CD14-positive monocyte (primary cell): ENCODE measurements around the gene ZNF740. TPM values are rescaled to one million over a fixed set of nuclear protein-coding genes. Genes with fewer than 3 reads are reported as not detected.
"Not testable (repeated sequence)": the region's sequence is repeated elsewhere in the genome, so short reads cannot be mapped to it uniquely, and the experiment has no call there.

Experiments
- DNase-seq, 3 donors: peaks; one replicate each; pipeline ENCODE4 v3.0.0-alpha.2; 2011 to 2022
- H2AFZ ChIP-seq: 2 replicates; pipeline ENCODE4 v1.6.0; 2012; ENCODE audit warnings: mild to moderate bottlenecking, low read depth, low read length, inconsistent platforms; ENCODE audit not compliant: insufficient read depth, poor library complexity, severe bottlenecking
- H3K27ac ChIP-seq, 2 donors: 1 replicate in 1 of 2; 2 replicates in 1 of 2; pipeline ENCODE4 v1.5.1; 2012 to 2013; ENCODE audit warnings: low read length in 2 of 2, control low read depth in 1 of 2, inconsistent platforms in 1 of 2, low read depth in 1 of 2, mild to moderate bottlenecking in 1 of 2
- H3K27me3 ChIP-seq, 2 donors: one replicate each; pipeline versions ENCODE4 v1.6.0 to v1.6.1; 2011 to 2013; ENCODE audit warnings: low read length in 2 of 2; ENCODE audit not compliant: control insufficient read depth in 2 of 2, insufficient read depth in 2 of 2
- H3K36me3 ChIP-seq, 2 donors: replicated peaks in 1 of 2; 1 replicate in 1 of 2; 2 replicates in 1 of 2; pipeline versions ENCODE4 v1.5.1 to v1.6.1; 2012 to 2013; ENCODE audit warnings: low read length in 2 of 2, control low read depth in 1 of 2, inconsistent platforms in 1 of 2, mild to moderate bottlenecking in 1 of 2; ENCODE audit not compliant: insufficient read depth in 2 of 2, control insufficient read depth in 1 of 2
- H3K4me1 ChIP-seq, 2 donors: 1 replicate in 1 of 2; 2 replicates in 1 of 2; pipeline versions ENCODE4 v1.5.1 to v1.6.1; 2012 to 2013; ENCODE audit warnings: low read length in 2 of 2, control low read depth in 1 of 2, inconsistent platforms in 1 of 2, mild to moderate bottlenecking in 1 of 2, moderate library complexity in 1 of 2; ENCODE audit not compliant: insufficient read depth in 2 of 2, control insufficient read depth in 1 of 2
- H3K4me2 ChIP-seq: replicated peaks from 2 replicates; pipeline ENCODE3; 2012; ENCODE audit warnings: low read length, moderate library complexity, mild to moderate bottlenecking; ENCODE audit not compliant: poor library complexity, severe bottlenecking; ENCODE audit errors: extremely low read depth
- H3K4me3 ChIP-seq, 3 experiments: fragments of 200-600 bp in 1 of 3; sonication (generic) in 1 of 3; replicated peaks in 1 of 3; 1 replicate in 2 of 3; 2 replicates in 1 of 3; pipeline ENCODE4 v1.5.1; 2011 to 2013; ENCODE audit warnings: low read length in 3 of 3, mild to moderate bottlenecking in 3 of 3, control low read depth in 2 of 3, low read depth in 2 of 3, inconsistent platforms in 1 of 3, moderate library complexity in 1 of 3
- H3K79me2 ChIP-seq: 2 replicates; pipeline ENCODE4 v1.6.0; 2012; ENCODE audit warnings: mild to moderate bottlenecking, control low read depth, inconsistent platforms, low read length, moderate library complexity; ENCODE audit not compliant: insufficient read depth
- H3K9ac ChIP-seq: 2 replicates; pipeline ENCODE4 v1.6.0; 2017; ENCODE audit warnings: low read length, mild to moderate bottlenecking; ENCODE audit not compliant: insufficient read depth, poor library complexity, severe bottlenecking
- H3K9me3 ChIP-seq, 2 donors: replicated peaks in 1 of 2; 1 replicate in 1 of 2; 2 replicates in 1 of 2; pipeline versions ENCODE4 v1.5.1 to v1.6.1; 2012 to 2013; ENCODE audit warnings: low read length in 2 of 2, control low read depth in 1 of 2; ENCODE audit not compliant: control insufficient read depth in 1 of 2, insufficient read depth in 1 of 2
- H4K20me1 ChIP-seq: 2 replicates; pipeline ENCODE4 v1.6.0; 2012; ENCODE audit warnings: mild to moderate bottlenecking, low read length, control low read depth, moderate library complexity; ENCODE audit not compliant: insufficient read depth
- H3K27ac Mint-ChIP-seq, 7 donors: one replicate each; pipeline ENCODE4 v1.8.0; 2020; ENCODE audit warnings: mild to moderate bottlenecking in 7 of 7, mixed read lengths in 7 of 7, moderate library complexity in 6 of 7, inconsistent platforms in 2 of 7
- H3K27me3 Mint-ChIP-seq, 3 donors: one replicate each; pipeline ENCODE4 v1.8.0; 2021 to 2022; ENCODE audit warnings: low read depth in 3 of 3, mild to moderate bottlenecking in 3 of 3, mixed read lengths in 3 of 3, moderate library complexity in 3 of 3, inconsistent platforms in 1 of 3
- H3K36me3 Mint-ChIP-seq, 2 donors: one replicate each; pipeline ENCODE4 v1.8.0; 2020; ENCODE audit warnings: mixed read lengths in 2 of 2, inconsistent platforms in 1 of 2, mild to moderate bottlenecking in 1 of 2
- H3K4me1 Mint-ChIP-seq: one replicate; pipeline ENCODE4 v1.8.0; 2020; ENCODE audit warnings: mild to moderate bottlenecking, mixed read lengths
- H3K4me3 Mint-ChIP-seq, 2 donors: one replicate each; pipeline ENCODE4 v1.8.0; 2020; ENCODE audit warnings: mild to moderate bottlenecking in 2 of 2, mixed read lengths in 2 of 2, moderate library complexity in 1 of 2
- H3K9me3 Mint-ChIP-seq, 7 donors: one replicate each; pipeline ENCODE4 v1.8.0; 2020 to 2022; ENCODE audit warnings: mixed read lengths in 7 of 7, mild to moderate bottlenecking in 6 of 7, moderate library complexity in 6 of 7, inconsistent platforms in 2 of 7
- WGBS: methylation state at CpG from one replicate; pipeline ENCODE4 v1.1.5; 2013; ENCODE audit warnings: missing lambda C conversion rate; ENCODE audit not compliant: insufficient coverage; 5-methylcytosine and 5-hydroxymethylcytosine counted together
- intact Hi-C, 2 donors: fragments of 100-400 bp; cut with micrococcal nuclease; formaldehyde crosslinking; loops; one replicate each; pipeline versions ENCODE4 v1.15.0 to v1.15.1; 2023
- polyA plus RNA-seq, 3 donors: library from polyadenylated mRNA; depleted of rRNA in 1 of 3; unstranded in 2 of 3; stranded (reverse) in 1 of 3; fragments of 300-500 nt in 2 of 3; fragments of >200 nt in 1 of 3; fragmentation: Illumina TruSeq in 2 of 3; gene quantifications; 1 replicate in 2 of 3; 2 replicates in 1 of 3; pipeline ENCODE4 v1.2.3, GENCODE V29; 2012 to 2021
- TF ChIP-seq, protein P1 (sequence below): fragments of 200-600 bp; IDR thresholded peaks from one replicate; pipeline ENCODE4 v1.8.0; 2022; ENCODE audit warnings: antibody characterized with exemption, mild to moderate bottlenecking

The ZNF740 gene
- polyA plus RNA-seq, 3 donors = 0.74 to 15.4 (median 1.3) TPM

DNA sequence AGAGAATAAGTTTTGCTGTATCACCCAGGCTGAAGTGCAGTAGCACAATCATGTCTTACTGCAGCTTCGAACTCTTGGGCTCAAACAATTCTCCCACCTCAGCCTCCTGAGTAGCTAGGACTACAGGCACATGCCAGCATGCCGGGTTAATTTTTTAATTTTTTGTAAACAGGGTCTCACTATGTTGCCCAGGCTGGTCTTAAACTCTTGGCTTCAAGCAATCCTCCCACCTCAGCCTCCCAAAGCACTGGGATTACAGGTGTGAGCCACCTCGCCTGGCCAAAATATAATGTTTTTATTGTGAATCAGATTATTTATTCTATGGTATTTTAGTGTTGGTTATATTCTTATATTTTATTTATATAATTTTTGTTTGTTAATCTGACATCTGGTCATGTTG lies 3.8 kb upstream of the ZNF740 start:
- peaks cover 13 to 14% of the 10 kb centered on the region in 2 donors for H3K36me3 Mint-ChIP-seq
- 100% methylated on average over 1 of the region's 3 CpGs for WGBS
- TF ChIP-seq, protein P1, sequence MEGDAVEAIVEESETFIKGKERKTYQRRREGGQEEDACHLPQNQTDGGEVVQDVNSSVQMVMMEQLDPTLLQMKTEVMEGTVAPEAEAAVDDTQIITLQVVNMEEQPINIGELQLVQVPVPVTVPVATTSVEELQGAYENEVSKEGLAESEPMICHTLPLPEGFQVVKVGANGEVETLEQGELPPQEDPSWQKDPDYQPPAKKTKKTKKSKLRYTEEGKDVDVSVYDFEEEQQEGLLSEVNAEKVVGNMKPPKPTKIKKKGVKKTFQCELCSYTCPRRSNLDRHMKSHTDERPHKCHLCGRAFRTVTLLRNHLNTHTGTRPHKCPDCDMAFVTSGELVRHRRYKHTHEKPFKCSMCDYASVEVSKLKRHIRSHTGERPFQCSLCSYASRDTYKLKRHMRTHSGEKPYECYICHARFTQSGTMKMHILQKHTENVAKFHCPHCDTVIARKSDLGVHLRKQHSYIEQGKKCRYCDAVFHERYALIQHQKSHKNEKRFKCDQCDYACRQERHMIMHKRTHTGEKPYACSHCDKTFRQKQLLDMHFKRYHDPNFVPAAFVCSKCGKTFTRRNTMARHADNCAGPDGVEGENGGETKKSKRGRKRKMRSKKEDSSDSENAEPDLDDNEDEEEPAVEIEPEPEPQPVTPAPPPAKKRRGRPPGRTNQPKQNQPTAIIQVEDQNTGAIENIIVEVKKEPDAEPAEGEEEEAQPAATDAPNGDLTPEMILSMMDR = no peak
- Histone ChIP-seq H3K4me1 (peaks cover 15 to 19% of the 10 kb centered on the region in 2 donors), H3K79me2 (peaks cover 14% of the 10 kb centered on the region), H3K9me3 (no peaks in the 10 kb centered on the region), H3K36me3 (peaks cover 0 to 13% of the 10 kb centered on the region in 2 donors), H3K4me2 (no peak overlapping the region), H3K27ac (no peak overlapping the region), H3K9ac (no peak overlapping the region), H4K20me1 (peaks cover 6% of the 10 kb centered on the region), H3K4me3 (no peak overlapping the region), H2AFZ (no peak overlapping the region), H3K27me3 (no peaks in the 10 kb centered on the region)
- no peak overlapping the region for H3K4me3 Mint-ChIP-seq
- DNase-seq = no peak
- peaks cover 0 to 1% (median 0%) of the 10 kb centered on the region in 3 donors for H3K27me3 Mint-ChIP-seq
- no peak overlapping the region for H3K27ac Mint-ChIP-seq
- peaks cover 20% of the 10 kb centered on the region for H3K4me1 Mint-ChIP-seq
- no peaks in the 10 kb centered on the region for H3K9me3 Mint-ChIP-seq
- intact Hi-C loops = no loop called here

DNA sequence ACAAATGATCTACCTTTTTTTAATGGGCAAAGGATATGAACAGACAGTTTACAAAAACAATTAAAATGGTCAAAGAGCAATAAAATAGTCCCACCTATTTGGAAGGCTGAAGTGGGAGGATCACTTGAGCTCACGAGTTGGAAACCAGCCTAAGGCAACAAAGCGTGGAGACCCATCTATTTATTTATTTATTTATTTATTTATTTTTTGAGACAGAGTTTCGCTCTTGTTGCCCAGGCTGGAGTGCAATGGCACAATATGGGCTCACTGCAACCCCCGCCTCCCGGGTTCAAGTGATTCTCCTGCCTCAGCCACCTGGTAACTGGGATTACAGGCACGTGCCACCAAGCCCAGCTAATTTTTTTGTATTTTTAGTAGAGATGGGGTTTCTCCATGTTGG lies 3.1 kb upstream of the ZNF740 start:
- no CpG with 5 or more reads among the region's 6 CpGs for WGBS
- H3K4me3 ChIP-seq, H2AFZ ChIP-seq, H3K27me3 ChIP-seq, DNase-seq, H3K9me3 ChIP-seq, H3K4me3 Mint-ChIP-seq, intact Hi-C loops, H3K9me3 Mint-ChIP-seq, H3K4me2 ChIP-seq, H3K9ac ChIP-seq, H3K27ac Mint-ChIP-seq, H3K27ac ChIP-seq, H3K27me3 Mint-ChIP-seq: not testable (repeated sequence)
- Histone ChIP-seq H4K20me1 (peaks cover 13% of the 10 kb centered on the region), H3K79me2 (peaks cover 20% of the 10 kb centered on the region), H3K4me1 (peaks cover 22 to 26% of the 10 kb centered on the region in 2 donors), H3K36me3 (peaks cover 0 to 11% of the 10 kb centered on the region in 2 donors)
- peaks cover 27% of the 10 kb centered on the region for H3K4me1 Mint-ChIP-seq
- peaks cover 8 to 12% of the 10 kb centered on the region in 2 donors for H3K36me3 Mint-ChIP-seq

DNA sequence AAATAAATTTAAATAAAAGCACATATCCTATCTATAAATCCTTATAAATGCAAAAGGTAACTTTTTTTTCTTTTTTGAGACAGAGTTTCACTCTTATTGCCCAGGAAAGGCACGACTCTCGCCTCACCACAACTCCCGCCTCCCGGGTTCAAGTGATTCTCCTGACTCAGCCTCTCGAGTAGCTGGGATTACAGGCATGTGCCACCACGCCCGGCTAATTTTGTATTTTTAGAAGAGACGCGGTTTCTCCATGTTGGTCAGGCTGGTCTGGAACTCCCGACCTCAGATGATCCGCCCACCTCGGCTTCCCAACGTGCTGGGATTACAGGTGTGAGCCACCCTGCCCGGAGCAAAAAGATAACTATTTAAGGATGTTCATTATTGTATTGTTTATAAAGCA lies 1.7 kb upstream of the ZNF740 start:
- H3K9me3 ChIP-seq, H3K4me2 ChIP-seq, H3K9ac ChIP-seq, H3K27me3 ChIP-seq, H2AFZ ChIP-seq, H3K27ac ChIP-seq, DNase-seq, H3K27me3 Mint-ChIP-seq, H3K4me3 Mint-ChIP-seq, H3K9me3 Mint-ChIP-seq, H3K4me3 ChIP-seq, intact Hi-C loops: not testable (repeated sequence)
- Histone ChIP-seq H4K20me1 (peaks cover 27% of the 10 kb centered on the region), H3K4me1 (peaks cover 34 to 39% of the 10 kb centered on the region in 2 donors), H3K36me3 (peaks cover 4 to 11% of the 10 kb centered on the region in 2 donors), H3K79me2 (peaks cover 28% of the 10 kb centered on the region)
- peaks cover 40% of the 10 kb centered on the region for H3K4me1 Mint-ChIP-seq
- H3K27ac Mint-ChIP-seq = peak overlapping the region in 1 of 7 donors; percentile 49
- peaks cover 2 to 13% of the 10 kb centered on the region in 2 donors for H3K36me3 Mint-ChIP-seq
- WGBS = 93% methylated on average over 13 of the region's 14 CpGs
